ENCODE measurements around the gene ANAPC1. TPM values are rescaled to one million over a fixed set of nuclear protein-coding genes. Genes with fewer than 3 reads are reported as not detected.

Gene ANAPC1
- total RNA-seq, 2 donors from 2014 or later, result 33.6 to 45.6 TPM

Other genes with a start within 250 kb of the ANAPC1 start
- 10 to 100 TPM; 47.1 to 69.9 TPM for gene MERTK, start 14.4 kb upstream of the ANAPC1 start, total RNA-seq
- 10 to 100 TPM; 26.1 to 35.3 TPM for gene TMEM87B, start 171.1 kb upstream of the ANAPC1 start, total RNA-seq

Measured in thoracic aorta (tissue), 2 donors.